GM18517 (cell line): ENCODE measurements around the gene EVI5.
"Not testable (repeated sequence)": the region's sequence is repeated elsewhere in the genome, so short reads cannot be mapped to it uniquely, and the experiment has no call there.

ENCODE experiments used
- ATAC-seq: cut with Tn5 transposase; IDR thresholded peaks from one replicate; pipeline ENCODE4 v1.9.1; 2021; ENCODE audit warnings: mild to moderate bottlenecking, moderate library complexity; ENCODE audit not compliant: unreplicated experiment

The EVI5 gene

GRCh38 chr1:92749024-92749634, 35.8 kb downstream of the EVI5 start:
- ATAC-seq, result no peak

GRCh38 chr1:92748138-92748537, 36.8 kb downstream of the EVI5 start:
- no peak for ATAC-seq

GRCh38 chr1:92747735-92748134, 37.2 kb downstream of the EVI5 start:
- no peak for ATAC-seq

GRCh38 chr1:92746255-92746654, 38.7 kb downstream of the EVI5 start:
- ATAC-seq, result not testable (repeated sequence)

GRCh38 chr1:92743221-92743620, 41.7 kb downstream of the EVI5 start:
- ATAC-seq, result no peak

GRCh38 chr1:92739669-92740524, 45.0 kb downstream of the EVI5 start:
- no peak for ATAC-seq

- ATAC-seq, result peak; percentile 53
Measured at GRCh38 chr1:92736395-92736794, 48.5 kb downstream of the EVI5 start.

- ATAC-seq, result no peak
Measured at GRCh38 chr1:92730476-92730875, 54.4 kb downstream of the EVI5 start.

GRCh38 chr1:92728697-92729096, 56.2 kb downstream of the EVI5 start:
- ATAC-seq, result no peak

- not testable (repeated sequence) for ATAC-seq
Measured at GRCh38 chr1:92723713-92724112, 61.2 kb downstream of the EVI5 start.

- no peak for ATAC-seq
Measured at GRCh38 chr1:92721886-92722285, 63.0 kb downstream of the EVI5 start.

- ATAC-seq, result not testable (repeated sequence)
Measured at GRCh38 chr1:92721157-92721556, 63.8 kb downstream of the EVI5 start.

- not testable (repeated sequence) for ATAC-seq
Measured at GRCh38 chr1:92715476-92715951, 69.4 kb downstream of the EVI5 start.

- ATAC-seq, result no peak
Measured at GRCh38 chr1:92713939-92714338, 71.0 kb downstream of the EVI5 start.

GRCh38 chr1:92711473-92712165, 73.3 kb downstream of the EVI5 start:
- ATAC-seq, result no peak

- no peak for ATAC-seq
Measured at GRCh38 chr1:92709738-92710137, 75.2 kb downstream of the EVI5 start.

- no peak for ATAC-seq
Measured at GRCh38 chr1:92708368-92708950, 76.4 kb downstream of the EVI5 start.

GRCh38 chr1:92707709-92708108, 77.2 kb downstream of the EVI5 start:
- no peak for ATAC-seq

- ATAC-seq, result no peak
Measured at GRCh38 chr1:92707292-92707691, 77.6 kb downstream of the EVI5 start.

GRCh38 chr1:92705446-92705845, 79.5 kb downstream of the EVI5 start:
- no peak for ATAC-seq

GRCh38 chr1:92701147-92701546, 83.8 kb downstream of the EVI5 start:
- no peak for ATAC-seq
